Occipital lobe (tissue), 2 donors: Measurements from ENCODE around the gene PDS5A. TPM values are rescaled to one million over a fixed set of nuclear protein-coding genes. Genes with fewer than 3 reads are reported as not detected.
"Not testable (repeated sequence)": the region's sequence is repeated elsewhere in the genome, so short reads cannot be mapped to it uniquely, and the experiment has no call there.

Source experiments
- DNase-seq: peaks from one replicate; lab custom pipeline; 2025; lab: John Stamatoyannopoulos, UW
- total RNA-seq: library from RNA; depleted of rRNA; stranded (reverse); fragments of >200 nt; gene quantifications from one replicate; pipeline ENCODE4 v1.2.3, GENCODE V29; 2014

PDS5A gene
- total RNA-seq, 1 donor from 2014 or later = 89.7 TPM

DNA sequence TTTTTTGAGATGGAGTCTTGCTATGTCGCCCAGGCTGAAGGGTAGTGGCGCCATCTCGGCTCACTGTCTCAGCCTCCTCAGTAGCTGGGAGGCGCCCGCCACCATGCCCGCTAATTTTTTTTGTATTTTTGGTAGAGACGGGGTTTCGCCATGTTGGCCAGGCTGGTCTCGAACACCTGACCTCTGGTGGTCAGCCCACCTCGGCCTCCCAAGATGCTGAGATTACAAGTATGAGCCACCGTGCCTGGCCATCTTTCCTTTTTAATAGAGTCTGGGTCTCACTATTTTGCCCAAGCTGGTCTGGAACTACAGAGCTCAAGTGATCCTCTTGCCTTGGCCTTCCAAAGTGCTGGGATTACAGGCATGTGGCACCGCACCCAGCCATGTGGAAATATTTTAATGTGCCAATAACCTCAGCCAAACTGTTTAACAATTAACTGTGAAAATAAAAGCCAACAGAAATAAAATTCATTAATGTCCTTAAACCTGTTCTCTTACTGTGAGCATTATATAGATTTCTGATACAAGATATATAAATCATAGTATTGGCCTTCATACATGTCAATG is 16.3 kb downstream of the PDS5A start:
- DNase-seq = no peak

DNA sequence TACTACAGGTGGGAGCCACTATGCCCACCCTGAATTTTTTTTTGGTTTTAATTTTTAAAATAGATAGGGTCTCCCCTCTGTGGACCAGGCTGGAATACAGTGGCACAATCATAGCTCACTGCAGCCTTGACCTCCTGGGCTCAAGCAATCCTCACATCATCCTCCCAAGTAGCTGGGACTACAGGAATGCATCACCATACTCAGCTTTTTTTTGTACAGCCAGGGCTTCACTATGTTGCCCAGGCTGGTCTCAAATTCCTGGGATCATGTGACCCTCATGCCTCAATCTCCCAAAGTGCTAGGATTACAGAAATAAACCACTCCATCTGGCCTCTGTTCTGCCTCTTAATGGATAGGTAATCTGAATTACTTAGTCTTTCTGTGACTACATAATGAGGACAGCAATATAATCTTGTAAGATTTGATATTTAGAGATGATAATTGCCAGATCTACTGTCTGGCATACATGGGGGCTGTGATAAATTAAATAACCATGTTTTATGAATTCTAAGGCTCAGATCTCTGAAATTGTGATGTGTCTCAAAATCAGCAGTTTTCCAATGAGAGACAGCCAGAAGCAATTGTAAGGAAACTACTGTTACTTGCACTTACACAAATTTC is 26.7 kb downstream of the PDS5A start:
- no peak for DNase-seq

DNA sequence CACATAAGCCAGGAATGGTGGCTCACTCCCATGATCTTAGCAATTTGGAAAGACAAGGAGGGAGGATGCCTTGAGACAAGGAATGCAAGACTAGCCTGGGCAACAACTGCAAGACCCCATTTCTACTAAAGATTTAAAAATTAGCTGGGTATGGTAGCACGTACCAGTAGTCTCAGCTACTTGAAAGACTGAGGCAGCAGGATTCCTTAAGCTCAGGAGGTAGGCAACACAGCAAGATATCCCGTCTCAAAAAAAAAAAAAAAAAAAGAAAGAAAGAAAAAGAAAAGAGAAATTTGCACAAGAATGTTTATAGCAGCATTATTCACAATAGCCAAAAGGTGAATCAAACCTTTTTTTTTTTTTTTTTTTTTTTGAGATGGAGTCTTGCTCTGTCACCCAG is 29.7 kb downstream of the PDS5A start:
- DNase-seq = no peak

DNA sequence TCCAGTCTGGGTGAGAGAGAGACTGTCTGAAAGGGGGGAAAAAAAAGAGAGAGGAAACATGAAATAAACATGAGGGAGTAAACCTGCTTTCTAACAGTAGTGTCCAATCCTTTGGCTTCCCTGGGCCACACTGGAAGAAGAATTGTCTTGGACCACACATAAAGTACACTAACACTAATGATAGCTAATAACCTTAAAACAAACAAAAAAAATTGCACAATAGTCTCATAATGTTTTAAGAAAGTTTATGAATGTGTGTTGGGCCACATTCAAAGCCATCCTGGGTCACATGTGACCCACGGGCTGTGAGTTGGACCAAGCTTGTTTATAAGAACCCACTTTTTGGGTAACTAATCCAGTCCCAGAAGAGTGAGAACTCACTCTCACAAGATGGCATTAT is 30.3 kb downstream of the PDS5A start:
- no peak for DNase-seq

DNA sequence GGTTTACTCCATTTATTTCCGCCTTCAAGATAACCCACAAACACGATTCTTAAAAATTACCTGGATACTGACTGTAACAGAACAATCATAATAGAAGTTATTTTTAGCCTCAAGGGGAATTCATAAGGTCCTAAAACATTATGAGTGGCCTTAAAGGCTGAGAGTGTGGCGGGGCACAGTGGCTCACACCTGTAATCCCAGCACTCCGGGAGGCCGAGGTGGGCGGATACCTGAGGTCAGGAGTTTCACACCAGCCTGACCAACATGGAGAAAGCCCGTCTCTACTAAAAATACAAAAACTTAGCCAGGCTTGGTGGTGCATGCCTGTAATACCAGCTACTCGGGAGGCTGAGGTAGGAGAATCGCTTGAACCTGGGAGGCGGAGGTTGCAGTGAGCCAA is 33.5 kb downstream of the PDS5A start:
- DNase-seq = not testable (repeated sequence)

DNA sequence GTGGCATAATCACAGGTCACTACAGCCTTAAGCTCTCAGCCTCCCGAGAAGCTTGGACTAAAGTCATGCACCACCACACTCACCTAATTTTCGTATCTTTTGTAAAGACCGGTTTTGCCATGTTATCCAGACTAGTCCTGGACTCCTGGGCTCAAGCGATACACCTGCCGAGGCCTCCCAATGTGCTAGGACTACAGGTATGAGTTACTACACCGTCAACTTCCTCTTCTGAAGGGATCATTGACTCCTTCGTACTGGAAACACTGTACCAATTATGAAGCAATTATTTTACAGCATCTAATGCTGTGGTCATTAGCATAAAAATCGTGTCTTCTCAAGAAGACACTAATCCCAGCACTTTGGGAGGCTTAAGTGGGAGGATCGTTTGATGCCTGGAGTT is 35.2 kb downstream of the PDS5A start:
- DNase-seq = no peak

DNA sequence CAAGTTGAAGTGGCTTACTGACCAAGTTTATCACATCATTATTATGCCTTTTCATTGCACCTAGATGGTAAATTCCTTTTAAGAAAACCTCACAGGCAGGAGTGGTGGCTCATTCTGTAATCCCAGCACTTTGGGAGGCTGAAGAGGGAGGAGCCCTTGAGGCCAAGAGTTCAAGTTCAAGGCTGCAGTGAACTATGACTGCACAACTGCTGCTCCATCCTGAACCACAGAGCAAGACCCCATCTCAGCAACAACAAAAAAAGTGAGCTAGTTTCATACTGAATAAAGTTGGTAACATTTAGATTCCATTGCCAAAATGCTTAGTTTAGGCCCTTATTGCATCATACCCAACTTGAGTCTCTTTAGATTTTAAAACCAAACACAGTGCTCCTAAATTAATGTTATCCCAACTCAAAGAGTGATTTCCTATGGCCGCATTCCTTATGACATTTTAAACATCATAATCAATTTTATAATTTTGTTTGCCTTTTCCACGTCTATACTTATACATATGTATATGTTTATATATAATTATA is 36.0 kb downstream of the PDS5A start:
- DNase-seq = no peak

DNA sequence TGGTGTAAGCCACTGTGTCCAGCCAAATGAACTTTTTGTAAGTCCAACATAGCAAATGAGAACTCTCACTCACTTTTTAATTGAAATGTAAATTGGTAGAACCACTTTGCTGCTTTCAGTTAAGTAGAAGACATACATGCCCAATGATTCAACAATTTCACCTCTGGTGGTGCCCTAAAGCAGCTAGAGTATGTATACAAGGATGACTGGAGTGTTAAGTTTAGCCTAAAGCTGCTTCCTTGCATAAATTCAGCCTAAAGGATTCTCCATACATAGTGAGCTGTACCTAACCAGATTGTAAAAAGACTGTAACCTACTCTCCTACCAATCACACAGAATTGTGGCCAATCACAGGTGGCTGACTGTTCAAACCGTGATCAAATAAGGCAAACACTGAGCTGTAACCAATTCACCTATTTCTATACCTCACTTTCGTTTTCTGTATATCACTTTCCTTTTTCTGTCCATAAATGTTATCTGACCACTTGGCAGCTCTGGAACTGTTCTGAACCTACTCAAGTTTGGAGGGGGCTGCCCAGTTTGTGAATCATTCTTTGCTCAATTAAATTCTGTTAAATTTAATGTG is 39.9 kb downstream of the PDS5A start:
- DNase-seq = no peak

DNA sequence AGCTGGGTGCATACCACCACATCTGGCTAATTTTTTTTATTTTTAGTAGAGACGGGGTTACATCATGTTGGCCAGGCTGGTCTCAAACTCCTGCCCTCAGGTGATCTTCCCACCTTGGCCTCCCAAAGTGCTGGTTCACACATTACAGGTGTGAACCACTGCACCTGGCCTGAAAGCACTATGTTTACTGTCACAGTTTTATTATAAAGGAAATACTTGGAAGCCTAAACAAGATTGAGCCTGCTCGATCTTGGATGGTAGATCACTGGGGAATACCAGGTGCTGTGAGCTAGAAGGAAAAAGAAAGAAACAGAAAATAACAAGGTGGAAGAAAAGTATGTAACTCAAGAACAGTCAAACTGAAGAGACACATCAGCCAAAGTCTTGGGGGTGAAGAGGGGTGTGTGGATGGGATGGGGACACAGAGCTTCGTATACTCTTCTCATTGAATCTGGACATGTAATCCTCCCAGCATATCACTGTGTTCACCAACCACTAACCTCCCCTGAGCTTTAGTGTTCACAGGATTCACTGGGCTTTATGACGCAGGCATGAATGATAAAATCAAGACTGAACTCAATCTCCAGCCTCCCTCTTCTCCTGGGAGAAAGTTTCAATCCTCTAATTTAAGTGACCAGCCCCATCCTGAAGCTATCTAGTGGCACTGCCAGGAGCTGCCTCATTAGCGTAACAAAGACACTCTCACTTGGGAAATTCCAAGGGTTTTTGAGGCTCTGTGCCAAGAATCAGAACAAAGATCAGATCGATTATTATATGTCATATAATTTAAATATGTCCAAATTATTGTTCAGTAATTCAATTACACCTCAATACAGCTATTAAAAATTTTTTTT is 40.9 kb downstream of the PDS5A start:
- no peak for DNase-seq

DNA sequence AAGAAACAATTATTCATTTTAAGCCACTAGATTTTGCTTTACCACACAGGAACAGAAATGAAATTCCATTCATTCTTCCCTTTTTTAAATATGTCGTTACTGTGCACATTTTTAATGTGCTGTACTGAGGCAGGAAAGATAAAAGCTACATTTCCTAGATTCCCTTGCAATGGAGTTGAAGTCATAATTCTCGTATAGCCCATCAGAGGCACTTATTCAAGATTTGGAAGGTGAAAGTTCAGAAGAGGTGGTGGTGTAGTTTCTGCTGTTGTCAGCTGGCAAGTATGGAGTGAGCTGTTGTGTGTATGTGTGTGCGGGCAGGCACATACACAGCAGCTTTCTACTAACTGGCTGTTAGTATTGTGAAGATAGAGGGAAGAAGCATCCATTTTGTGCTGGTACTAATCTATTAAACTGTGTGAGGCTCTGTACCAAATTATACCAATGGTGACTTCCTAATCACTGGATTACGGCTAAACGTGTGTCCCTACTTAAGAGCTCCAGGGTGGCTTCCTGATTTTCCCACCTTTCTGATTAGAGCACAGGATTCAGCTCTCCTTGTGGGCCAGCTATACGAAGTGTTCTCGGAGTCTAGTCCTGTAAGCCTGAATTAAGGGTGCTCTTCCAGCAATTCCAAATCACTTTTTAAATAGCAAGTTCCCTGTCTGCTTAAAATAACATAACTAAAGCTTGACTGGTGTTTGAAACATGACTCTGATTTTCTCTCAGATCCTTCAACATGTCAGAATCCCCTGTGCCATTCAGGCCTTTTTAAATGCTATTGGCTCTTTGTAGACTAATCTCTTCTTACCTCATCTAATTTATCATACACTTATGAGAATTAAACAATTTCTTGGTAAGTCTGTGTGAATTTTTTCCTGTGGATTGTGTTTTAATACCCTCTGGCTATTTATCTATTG is 43.8 kb downstream of the PDS5A start:
- no peak for DNase-seq

DNA sequence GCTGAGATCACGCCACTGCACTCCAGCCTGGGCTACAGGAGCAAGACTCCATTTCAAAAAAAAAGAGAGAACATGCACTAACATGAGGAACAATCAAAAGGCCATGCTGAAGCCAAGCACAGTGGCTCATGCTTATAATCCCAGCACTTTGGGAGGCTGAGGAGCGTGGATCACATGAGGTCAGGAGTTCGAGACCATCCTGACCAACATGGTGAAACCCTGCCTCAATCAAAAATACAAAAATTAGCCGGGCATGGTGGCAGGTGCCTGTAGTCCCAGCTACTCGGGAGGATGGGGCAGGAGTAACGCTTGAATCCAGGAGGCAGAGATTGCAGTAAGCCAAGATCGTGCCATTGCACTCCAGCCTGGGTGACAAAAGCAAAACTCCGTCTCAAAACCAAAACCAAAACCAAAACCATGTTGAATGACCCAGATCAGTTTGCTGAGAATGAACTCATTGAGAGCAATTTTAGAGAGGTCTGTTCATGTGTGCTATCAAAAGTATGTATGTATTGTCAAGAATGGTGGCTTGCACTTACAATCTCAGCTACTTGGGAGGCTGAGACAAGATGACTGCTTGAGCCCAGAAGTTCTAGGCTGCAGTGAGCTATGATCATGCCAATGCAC is 44.8 kb downstream of the PDS5A start:
- DNase-seq = no peak

DNA sequence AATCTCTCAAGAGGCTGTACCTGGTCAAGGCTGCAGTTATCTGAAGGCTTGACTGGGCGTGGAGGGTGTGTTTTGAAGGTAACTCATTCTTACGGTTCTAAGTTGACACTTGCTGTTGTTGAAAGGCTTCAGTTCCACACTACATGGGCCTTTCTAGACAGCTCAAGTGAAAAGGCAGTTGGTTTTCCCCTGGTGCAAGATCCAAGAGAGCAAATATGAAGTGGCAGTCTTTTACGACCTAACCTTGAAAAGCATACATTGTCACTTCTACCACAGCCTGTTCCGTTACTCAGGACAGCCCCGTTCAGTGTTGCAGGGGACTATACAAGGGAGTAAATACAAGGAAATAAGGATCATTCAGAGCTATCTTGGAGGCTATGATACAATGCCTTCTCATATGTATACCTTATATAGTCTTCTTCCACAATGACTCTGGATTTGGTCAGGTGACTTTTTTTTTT is 46.2 kb downstream of the PDS5A start:
- no peak for DNase-seq

DNA sequence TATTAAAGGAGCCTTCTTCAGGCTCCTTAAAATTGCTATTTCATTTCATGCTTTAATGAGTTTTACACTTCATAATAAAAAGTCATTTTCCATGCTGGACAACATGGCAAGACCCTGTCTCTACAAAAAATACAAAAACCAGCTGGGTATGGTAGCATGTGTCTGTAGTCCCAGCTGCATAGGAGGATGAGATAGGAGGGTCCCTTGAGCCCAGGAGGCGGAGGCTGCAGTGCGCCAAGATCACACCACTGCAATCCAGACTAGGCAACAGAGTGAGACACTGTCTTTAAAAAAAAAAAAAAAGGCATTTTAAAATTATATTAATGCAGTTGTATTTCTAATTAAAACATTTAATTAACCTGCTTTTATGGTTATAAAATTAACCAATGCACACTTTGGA is 49.2 kb downstream of the PDS5A start:
- DNase-seq = no peak

DNA sequence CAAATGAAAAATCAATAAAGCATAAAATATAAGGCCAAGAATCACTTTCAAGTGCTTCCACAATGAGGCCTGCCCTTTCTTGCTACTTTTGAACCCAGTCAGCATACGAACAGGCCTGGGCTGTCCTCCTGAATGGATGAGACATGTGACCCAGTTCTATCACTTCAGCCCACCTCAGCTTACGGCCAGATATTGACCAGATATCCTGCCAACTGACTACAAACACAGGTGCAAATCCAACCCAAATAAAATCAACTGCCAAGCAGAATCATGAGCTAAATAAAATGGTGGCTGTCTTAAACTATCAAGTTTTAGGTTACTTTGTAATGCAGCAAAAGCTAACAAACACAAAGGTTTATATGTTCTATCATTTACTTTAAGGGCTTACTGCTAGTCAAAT is 53.7 kb downstream of the PDS5A start:
- DNase-seq = no peak

DNA sequence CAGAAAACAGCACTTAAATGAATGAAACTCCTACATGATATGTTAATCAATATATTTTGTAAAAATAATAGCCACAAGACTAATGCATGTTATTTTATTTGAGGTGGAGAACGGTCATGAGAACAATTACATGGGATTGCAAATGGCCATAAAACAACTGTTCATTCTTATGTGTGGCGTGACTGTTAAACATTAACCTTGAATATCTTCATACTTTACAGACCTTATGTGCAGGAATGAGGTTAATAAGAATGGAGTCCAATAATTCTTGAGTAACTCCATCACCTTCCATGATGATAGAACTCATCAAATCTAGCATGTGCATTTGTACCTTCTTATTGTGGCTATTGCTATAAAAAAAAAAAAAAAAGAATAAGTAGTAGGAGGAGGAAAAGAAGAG is 55.3 kb downstream of the PDS5A start:
- DNase-seq = no peak

DNA sequence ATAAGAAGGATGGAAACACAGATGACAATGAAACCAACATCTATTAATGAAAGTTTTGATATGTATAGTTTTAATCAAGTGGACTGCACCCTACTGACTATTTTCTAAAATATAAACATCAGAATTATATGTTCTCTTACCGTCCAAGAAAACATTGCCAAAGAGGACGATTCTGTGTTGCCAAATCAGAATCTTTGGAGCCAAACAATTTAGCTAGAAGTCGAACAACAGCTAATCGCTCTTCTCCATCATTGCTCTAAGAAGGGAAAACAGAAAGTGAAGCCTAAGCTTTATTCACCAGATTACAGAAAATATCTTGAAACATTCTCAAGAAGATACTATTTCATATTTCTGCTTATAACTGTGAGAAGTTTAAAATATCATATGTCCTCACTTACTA is 64.2 kb downstream of the PDS5A start:
- DNase-seq = no peak

DNA sequence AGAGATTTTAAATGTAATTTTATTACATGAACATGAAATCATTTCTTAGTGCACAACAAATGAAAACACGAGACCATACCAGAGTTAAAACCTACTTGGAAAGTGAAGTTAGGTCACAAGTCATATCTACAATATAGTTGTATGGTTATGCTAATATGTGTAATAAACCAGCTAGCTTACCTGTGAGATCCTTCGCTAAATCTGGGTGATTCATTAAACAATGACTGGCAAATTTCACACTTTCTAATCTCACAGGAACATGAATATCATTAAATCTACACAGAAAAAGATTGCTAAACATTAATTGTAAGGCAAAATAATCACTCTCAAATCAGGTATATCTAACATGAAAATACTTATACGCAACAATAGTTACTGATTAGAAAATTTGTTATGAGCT is 67.6 kb downstream of the PDS5A start:
- no peak for DNase-seq

DNA sequence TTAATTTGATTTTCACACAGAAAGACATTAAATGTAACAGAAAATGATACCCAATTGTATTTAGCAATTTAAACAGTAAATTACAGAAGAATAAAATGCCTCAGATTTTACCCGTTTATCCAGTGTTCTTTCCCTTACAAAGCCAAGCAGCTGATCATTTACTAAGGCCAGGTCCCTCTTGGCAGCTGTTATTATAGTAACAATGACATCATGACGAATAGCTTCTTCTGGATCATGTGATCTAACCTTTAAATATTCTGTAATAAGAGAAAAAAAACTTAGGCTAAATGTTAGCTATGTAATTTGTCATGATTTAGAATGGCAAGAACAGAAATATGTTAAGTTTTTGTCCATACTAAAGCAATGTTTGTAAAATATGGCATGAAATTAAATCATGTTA is 69.4 kb downstream of the PDS5A start:
- no peak for DNase-seq

DNA sequence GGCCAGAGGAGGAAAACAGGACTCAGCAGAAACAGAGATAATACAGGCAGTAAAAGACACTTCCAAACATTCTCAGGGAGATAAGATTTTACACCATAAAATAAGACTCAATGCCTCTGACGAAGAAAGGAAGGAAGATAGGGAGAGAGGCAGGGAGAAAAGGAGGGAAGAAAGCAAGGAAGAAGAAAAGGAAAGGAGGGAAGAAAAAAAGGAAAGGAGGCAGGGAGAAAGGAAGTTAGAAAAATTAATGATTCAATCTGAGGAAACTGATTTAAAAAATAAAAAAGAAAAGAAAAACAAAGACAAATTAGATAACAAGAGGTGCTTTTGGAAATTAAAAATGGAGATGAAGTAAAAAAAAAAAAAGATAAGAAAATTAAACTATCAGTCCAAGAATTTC is 72.1 kb downstream of the PDS5A start:
- no peak for DNase-seq

DNA sequence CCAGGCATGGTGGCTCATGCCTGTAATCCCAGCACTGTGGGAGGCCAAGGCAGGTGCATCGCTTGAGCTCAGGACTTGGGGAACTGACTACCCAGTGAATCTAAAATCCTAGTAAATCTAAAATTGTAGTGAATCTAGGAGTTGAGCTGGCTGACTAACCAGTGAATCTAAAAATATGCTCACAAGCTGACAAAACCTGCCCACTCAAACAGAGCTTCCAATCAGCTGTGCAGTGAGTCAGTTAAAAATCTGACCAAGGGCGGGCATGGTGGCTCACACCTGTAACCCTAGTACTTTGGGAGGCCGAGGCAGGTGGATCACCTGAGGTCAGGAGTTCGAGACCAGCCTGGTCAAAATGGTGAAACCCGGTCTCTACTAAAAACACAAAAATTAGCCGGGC is 72.7 kb downstream of the PDS5A start:
- not testable (repeated sequence) for DNase-seq

DNA sequence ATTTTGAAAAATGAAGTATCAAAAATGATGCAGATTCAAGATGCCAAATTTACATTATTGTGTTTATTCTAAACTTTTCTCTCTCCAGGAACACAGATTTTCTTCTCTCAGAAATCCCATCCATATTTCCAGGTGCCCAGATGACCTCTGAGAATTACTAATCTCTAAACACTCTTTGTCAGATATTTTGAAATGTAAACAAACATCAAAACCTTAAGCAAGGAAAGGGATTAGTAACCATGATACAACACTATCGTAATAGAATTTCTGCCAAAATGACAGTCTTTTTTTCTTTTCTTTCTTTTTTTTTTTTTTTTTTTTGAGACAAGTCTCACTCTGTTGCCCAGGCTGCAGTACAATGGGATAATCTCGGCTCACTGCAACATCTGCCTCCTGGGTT is 76.7 kb downstream of the PDS5A start:
- DNase-seq = no peak
